ENCODE results near the gene CSK.

- TF ChIP-seq, protein P1, sequence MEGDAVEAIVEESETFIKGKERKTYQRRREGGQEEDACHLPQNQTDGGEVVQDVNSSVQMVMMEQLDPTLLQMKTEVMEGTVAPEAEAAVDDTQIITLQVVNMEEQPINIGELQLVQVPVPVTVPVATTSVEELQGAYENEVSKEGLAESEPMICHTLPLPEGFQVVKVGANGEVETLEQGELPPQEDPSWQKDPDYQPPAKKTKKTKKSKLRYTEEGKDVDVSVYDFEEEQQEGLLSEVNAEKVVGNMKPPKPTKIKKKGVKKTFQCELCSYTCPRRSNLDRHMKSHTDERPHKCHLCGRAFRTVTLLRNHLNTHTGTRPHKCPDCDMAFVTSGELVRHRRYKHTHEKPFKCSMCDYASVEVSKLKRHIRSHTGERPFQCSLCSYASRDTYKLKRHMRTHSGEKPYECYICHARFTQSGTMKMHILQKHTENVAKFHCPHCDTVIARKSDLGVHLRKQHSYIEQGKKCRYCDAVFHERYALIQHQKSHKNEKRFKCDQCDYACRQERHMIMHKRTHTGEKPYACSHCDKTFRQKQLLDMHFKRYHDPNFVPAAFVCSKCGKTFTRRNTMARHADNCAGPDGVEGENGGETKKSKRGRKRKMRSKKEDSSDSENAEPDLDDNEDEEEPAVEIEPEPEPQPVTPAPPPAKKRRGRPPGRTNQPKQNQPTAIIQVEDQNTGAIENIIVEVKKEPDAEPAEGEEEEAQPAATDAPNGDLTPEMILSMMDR (IDR thresholded peaks at IDR 0.05) = no peak
- no peak for TF ChIP-seq POLR2A (IDR thresholded peaks at IDR 0.05)
Measured at GRCh38 chr15:74827614-74828013, 45.7 kb downstream of the CSK start.
